Thyroid gland (tissue), 4 donors: ENCODE measurements around the gene CLIP3.

Experiments
- CTCF ChIP-seq, 6 experiments: fragments of 200-600 bp in 3 of 6; fragments of 450-650 bp in 3 of 6; sonication (generic) in 3 of 6; IDR thresholded peaks; one replicate each; pipeline ENCODE4 v1.5.1; 2016 to 2019; ENCODE audit warnings: antibody characterized with exemption in 6 of 6, mild to moderate bottlenecking in 2 of 6, inconsistent platforms in 1 of 6, moderate library complexity in 1 of 6
- POLR2A ChIP-seq, 2 donors: fragments of 450-650 bp; IDR thresholded peaks; one replicate each; pipeline ENCODE4 v1.6.1; 2017; ENCODE audit warnings: antibody characterized with exemption in 2 of 2, mild to moderate bottlenecking in 2 of 2, moderate library complexity in 1 of 2

GRCh38 chr19:36073121-36073876 lies 40.6 kb upstream of the CLIP3 start:
- TF ChIP-seq CTCF (IDR thresholded peaks at IDR 0.05) (no peak), POLR2A (IDR thresholded peaks at IDR 0.05) (no peak)
